Measurements from ENCODE around the gene MAN1A1.

Gene MAN1A1

DNA sequence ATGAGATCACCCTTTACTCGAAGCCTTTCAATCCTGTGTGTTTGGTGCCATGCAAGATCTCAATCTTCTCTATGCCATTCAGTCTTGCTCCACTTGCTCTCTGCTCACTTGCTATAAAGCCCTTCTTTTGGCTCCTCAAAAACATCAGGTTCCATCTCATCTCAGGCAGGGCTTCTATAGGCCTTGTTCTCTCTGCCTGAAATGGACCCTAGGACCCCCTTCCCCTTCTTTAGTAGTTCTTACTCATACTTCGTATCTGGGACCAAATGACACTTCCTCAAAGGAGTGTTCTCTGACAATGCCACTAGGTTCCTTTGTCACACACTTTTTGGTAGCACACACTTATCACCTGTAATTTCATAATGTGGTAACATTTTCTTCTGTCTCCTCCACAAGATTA lies 154.4 kb downstream of the MAN1A1 start:
- no peak for DNase-seq (ENCODE audit: low spot score)

DNA sequence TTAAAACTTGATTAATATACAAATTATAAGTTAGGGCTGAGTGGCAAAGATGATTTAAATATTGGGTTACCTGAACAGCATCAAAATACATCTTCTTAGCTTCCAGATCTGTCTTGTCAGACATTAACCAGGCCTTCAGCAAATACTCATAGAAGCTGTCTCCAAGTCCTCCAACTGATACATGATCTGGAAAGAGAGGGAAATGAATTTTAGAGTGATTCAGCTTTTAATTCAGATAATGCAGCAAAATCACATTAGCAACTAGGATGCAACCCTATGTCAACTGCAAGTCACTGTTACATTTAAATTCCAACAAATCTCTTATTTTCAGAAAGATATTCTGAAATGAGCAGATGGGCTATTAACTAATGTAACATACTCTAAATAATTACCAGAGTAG lies 155.9 kb downstream of the MAN1A1 start:
- DNase-seq (ENCODE audit: low spot score) = no peak

DNA sequence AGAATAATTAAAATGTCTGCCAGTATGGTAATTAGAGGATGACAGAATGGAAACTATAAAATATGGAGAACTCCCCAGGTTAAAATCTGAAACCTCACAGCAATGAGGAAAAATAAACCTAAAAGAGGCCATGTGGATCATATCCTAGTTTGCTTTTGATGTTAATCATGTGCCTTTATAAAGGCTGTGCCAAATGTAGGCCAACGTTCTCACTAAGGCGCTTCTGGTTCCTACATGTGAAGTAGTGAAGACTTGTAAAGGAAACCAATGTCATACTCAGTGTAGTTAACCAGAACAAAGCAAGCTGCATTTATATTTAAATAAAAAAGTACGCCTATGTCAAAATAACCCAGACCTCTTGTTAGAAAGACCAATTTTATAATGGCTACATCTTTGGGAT lies 157.4 kb downstream of the MAN1A1 start:
- DNase-seq (ENCODE audit: low spot score) = no peak

DNA sequence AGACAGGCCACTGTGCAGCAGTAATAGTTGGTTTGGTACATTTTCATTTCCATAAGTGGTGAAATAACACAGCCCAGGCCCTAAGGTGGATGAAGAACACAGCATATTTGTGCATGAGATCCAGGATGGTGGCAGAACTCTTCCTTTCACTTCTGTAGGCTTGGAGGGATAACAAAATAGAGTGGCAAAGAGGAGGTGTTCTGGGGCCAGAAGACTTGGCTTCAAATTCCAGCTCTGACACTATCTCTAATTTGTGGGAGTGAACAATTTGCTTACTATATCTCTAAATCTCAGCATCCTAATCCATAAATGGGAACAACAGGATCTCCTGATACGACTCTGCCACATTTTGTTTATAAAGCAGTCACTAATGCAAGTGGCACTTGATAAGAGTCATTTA lies 159.4 kb downstream of the MAN1A1 start:
- no peak for DNase-seq (ENCODE audit: low spot score)

DNA sequence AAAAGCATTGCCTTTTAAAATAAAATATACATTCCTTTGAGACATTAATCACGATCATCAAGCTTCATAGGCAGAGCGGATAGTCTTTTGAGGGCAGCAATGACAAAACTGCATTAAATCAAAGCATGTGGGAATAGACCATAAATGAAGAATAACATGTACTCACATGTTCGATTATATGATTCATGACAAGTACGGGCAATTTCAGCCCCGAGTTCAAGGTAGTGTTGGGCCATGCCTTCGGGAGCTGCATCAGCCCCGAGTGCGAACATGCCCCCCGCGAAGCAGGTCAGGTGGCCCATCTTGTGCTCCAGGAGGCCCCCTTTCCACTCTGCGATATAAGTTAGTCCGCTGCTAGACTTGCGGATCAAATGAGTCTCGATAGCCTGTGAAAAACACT lies 160.1 kb downstream of the MAN1A1 start:
- no peak for DNase-seq (ENCODE audit: low spot score)

DNA sequence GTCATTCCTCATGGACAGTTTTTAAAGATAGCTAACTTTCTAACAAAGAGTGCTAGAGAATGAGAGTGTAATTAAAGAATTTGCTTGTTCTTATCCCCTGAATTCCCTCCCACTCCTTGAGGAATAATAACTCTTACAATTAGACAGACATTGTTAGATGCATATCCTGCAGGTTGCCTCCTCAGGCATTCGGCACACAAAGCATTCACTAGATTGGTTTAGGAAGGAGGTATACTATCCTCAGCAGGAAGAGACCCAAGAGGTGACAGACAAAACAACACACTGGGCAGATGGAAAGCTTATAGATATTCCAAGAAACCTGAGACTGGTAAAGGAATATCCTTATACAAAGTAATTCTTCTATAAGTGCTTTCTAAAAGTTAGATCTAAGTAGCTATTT lies 162.0 kb downstream of the MAN1A1 start:
- DNase-seq (ENCODE audit: low spot score) = no peak

DNA sequence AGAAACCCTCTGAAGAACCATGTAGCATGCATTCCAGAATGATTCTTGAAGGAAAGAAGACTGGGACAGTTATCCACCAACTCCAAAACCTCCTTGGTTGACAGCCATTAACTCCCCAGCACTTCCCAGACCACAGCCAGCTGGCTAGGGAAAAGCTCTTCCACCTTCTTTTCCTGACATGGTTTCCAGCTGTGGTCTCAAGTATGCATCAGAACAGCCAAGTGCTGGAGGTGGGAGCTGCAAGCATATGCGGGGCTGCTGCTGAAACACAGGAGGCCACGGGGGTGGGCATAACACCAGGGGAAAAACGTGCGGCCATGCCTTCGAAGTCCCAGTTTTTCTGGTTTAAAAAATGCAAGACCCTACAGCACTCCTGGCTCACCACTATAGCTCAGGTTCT lies 163.1 kb downstream of the MAN1A1 start:
- DNase-seq (ENCODE audit: low spot score) = no peak

DNA sequence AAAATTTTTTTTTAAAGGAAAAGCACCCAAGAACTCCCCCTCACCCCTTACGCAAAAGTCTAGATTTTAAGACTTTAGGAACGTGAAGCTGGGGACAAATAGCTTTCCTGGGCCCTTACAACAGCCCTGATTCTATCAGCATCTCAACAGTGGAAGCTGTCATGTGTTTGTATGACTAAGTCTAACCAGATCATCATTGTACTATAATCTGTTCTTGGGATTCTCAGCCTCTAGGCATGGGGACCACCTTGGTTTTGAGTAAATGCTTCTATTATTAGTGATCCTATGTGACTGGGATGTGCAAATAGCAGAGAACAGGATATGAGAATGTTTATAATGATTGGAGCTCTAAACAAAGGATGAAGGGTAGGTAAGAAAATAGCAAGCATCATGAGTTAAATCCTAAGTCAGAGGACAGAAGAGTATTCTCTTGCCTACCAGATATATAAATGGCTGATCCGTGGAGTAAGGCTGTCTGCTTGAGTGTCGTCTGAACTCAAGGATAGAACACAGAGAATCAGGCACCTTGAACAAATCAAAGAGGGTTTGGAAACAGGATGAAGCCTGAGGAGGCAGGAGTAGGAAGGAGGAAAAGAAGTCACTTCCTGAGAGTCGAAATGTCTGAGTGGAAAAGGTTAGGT lies 165.4 kb downstream of the MAN1A1 start:
- no peak for DNase-seq (ENCODE audit: low spot score)

DNA sequence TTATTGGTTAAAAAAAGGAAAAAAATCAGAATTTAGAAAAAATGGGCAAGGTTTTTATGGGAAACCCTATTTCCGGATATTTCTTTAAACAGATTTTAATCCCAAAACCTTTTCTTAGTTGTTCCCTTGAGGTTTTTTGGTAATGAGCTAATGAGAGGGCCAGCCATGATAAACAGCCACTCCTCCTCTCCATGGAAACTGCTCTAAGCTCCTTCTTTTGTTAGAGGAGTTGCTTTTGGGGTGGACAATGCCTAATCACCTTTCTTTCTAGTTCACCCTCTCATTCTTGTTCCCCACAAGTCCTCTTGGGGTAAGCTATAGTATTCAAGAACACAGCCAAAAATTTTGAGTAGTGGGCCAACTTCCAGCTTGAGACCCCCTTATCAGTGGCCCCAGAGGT lies 166.1 kb downstream of the MAN1A1 start:
- DNase-seq (ENCODE audit: low spot score) = no peak

DNA sequence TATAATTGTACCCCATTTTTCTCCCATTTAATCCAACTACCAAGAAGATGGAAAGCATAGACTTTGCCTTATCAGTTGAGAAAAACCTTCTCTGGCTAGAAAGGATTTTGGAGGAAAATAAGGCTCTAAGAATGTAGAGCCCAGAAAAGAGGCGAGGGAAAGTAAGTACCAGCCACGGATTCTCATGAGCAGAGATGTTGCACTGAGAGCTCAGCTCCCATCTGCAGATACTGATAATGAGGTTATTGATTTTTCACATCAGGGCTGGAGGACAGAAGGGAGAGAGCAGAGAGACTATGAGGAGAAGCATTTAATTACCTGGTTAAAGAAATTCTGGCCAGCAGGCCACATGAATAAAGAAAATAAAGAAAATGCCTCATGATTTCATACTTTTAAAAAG lies 166.7 kb downstream of the MAN1A1 start:
- no peak for DNase-seq (ENCODE audit: low spot score)

DNA sequence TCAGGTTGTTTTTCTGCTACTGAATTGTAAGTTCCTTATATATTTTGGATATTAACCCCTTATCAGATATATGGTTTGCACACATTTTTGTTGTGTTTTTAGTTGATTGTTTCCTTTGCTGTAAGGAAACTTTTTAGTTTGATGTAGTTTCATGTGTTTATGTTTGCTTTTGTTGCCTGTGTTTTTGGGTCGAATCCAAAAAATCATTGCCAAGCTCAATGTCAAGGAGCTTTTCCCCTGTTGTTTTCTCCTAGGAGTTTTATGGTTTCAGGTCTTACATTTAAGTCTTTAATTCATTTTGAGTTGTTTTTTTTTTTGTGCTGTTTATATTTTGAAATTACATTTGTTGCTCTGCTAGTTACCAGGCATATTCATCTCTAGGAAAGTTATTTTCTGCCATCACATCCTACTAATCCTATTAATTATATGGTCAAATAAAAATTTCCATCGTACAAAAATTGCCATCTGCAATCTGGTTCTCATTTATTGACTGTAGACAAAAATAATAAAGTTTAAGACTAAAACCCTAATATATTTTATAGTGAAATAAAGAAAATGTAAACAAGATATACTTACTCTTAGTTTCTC lies 167.3 kb downstream of the MAN1A1 start:
- DNase-seq (ENCODE audit: low spot score) = no peak

DNA sequence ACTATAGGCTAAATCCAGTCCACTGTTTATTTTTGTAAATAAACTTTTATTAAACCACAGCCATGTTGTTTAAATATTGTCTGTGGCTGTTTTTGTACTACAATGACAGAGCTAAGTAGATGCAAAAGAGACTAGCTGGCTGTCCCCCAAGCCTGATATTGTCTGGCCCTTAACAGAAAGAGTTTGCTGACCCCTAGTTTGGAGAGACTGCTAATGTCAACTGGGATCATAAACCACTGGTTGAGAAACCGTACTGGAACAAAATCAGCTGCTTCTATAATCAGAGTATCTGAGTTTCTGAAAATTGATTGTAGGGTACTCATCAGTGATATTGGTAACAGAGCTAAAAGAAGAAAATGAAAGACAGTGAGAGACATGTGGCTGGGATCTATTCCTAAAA lies 168.5 kb downstream of the MAN1A1 start:
- no peak for DNase-seq (ENCODE audit: low spot score)

DNA sequence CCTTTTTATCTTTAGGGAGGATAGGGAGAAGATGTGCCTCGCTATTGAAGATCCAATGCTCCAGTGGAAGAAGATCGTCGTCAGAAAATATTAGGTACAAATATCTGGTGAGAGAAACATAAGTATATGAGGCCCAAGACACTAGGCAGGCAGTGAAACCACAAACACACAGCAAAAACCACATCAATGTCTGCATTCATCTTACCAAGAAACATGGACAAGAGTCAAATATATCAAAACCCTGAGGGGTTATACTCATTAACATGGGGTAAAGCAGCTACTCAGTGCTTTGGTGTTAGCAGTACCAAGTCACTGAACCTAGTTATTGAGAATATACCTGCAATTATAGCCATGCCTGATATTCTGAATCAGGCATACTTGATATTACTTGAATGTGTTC lies 169.7 kb downstream of the MAN1A1 start:
- DNase-seq (ENCODE audit: low spot score) = peak; percentile 9

DNA sequence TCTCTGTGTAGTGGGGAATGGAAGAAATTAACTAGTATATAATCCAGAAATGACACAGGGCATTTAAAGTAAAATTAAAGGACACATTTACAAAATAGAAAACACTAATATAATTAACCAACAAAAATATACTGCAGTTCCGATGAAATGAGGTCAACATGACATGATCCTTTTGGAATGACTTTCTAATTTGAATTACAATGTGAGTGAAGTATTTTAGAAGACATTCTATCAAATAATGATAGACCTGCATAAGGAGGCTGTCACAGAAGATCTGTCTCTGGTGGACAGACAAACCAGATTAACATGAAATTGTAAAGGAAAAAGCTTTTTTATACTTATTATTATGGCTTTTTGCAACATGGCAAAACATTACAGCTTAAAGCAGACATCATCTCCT lies 170.5 kb downstream of the MAN1A1 start:
- no peak for DNase-seq (ENCODE audit: low spot score)

DNA sequence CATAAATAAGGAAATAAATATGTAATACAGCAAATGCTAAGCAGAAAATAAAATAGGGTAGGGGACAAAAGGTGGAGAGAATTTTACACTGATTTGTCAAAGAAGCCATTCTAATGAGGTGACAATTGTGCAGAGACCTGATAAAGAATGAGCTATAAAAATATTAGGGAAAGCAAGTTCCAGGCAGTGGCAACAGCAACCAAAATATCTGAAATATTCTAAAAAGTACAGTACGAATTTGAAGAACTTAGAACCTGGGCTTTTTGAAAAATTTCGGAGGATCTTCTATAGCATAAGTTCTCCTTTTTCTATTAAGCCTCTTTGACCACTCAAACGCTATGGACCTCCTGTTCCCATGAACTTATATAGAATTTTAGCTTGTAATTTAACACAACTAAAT lies 173.1 kb downstream of the MAN1A1 start:
- no peak for DNase-seq (ENCODE audit: low spot score)

DNA sequence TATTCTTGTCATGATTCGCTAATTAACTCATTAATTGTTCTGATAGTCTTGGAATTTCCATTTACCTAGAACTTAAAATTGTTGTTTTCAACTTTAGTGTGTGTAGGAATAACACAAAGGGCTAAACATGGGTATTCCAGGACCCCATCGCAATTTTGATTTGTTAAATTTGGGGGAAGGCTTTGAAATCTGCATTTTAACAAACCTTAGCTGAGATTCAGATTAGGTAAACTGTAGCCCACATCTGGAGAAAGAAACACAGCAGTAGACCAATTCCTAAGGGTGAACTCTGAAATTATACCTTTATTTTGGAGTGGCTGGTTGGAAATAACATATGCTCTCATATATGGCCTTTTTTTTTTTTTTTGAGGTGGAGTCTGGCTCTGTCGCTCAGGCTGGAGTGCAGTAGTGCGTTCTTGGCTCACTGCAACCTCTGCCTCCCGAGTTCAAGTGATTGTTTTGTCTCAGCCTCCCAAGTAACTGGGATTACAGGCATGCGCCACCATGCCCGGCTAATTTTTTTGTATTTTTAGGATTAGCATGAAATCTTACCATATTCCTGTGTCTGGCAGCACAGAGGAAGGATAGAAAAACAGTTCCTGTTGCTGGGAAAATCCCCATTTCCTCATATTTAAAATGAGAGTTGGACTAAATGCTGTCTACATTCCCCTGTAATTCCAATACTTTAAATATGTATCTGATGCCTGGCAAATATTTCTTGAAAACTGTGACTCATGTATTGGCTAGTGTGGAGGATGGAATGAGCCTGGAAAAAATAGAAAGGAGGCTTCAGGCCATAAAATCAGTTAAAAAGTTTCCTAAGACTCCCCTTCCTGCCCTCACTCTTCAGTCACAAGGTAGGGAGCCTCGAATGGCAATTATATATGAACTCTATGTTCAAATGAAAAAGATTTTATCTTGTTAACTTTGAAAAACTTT lies 174.4 kb downstream of the MAN1A1 start:
- DNase-seq (ENCODE audit: low spot score) = no peak

DNA sequence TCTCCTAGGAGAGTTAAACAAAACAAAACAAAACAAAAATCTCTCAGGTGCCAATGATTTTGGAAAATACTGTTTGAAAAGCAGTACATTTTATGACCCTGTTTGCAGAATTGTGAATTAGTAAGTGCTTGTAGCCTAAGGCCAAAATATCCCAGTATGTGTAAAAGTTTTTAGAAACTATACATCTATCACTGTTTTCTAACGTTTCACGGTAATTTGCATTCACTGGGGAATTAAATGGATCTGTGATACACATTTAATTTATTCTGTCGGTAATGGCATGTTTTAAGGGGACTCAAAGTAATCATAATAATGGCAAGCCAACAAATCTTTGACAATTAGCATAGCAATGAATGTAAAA lies 175.5 kb downstream of the MAN1A1 start:
- DNase-seq (ENCODE audit: low spot score) = no peak

DNA sequence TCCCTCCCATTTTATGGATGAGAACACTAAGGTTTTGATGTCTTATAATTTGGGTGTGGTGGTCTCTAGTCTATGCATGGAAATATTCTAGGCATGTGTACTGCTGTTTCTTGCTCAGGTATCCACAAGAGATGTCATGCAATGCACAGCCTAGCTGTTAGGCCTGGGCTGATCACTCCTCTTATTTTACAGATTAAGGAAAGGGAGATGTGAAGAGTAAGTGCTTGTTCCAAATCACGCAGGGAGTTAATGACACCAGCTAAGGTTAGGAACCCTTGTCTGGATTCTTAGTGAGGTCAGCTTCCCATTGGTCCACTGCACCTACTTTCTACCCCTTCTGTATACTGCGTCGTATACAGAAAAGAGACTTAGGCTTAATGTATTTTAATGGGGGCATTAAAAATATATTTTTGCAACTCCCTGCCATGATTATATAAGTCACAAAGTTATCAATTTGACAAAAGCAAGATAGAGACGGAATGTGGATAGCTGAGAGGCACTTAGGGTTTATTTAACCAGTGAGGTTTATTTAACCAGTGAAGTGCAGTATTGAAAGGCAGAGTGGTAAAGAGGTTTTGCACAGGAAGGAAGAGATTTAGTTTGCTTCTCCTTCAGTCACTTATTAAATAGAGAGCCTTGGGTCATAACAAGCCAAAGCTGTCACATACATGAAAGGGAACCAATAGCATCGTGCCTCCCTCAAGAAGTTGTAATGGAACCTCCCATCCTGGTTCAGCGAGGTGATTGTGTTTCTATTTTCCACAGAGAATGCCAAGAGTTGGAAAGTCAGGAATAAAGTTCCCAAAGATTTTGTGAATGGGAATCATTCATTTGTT lies 176.1 kb downstream of the MAN1A1 start:
- no peak for DNase-seq (ENCODE audit: low spot score)

DNA sequence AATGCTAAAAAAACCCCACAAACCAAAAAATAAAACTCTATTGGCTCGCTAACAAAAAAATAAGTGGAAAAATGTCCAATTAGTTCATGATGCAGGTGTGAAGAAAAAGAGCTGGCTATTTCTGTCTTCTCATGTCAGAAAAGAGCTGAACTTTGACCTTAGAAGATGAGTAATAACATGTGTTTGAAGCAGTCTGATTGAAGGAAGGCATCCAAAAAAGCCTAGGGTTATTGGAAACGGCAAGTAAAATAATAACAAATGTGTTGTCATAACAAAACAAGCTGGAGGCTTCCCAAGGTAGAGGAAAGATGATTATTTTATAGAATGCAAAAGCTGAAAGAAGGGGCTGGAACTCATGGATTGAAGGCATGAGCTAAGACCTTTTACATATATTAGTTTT lies 176.7 kb downstream of the MAN1A1 start:
- DNase-seq (ENCODE audit: low spot score) = no peak

DNA sequence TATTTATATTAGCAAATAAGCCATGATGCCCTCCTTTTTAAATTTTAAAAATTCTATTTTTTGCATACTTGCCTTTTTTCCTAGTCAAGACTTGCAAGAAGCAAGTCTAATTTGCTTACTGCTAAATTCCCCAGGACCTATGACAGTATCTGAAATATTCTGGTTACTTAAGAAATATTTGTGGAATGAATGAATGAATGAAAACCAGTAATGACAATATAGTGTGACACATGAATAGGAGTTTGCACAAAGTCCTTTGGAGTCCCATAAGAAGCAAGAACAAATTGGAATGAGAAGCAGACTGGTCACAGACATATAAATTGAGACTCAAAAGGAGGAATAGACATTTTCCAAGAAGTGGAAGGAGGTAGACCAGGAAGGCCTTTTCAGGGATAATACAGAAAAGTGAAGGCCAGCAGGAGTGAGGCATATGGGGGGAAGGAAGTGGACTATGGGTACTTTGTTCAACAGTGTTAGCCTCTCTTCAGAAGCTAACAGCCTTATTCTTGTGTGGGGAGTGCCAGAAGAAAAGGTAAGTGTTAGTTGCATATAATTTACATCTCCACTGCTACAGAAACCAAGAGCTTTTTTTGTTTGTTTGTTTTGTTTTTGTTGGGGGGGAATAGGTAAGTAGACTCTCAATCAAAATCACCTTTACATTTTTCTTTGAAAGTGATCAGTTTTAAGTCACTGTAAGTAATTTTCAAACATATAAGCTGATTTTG lies 177.5 kb downstream of the MAN1A1 start:
- DNase-seq (ENCODE audit: low spot score) = no peak

DNA sequence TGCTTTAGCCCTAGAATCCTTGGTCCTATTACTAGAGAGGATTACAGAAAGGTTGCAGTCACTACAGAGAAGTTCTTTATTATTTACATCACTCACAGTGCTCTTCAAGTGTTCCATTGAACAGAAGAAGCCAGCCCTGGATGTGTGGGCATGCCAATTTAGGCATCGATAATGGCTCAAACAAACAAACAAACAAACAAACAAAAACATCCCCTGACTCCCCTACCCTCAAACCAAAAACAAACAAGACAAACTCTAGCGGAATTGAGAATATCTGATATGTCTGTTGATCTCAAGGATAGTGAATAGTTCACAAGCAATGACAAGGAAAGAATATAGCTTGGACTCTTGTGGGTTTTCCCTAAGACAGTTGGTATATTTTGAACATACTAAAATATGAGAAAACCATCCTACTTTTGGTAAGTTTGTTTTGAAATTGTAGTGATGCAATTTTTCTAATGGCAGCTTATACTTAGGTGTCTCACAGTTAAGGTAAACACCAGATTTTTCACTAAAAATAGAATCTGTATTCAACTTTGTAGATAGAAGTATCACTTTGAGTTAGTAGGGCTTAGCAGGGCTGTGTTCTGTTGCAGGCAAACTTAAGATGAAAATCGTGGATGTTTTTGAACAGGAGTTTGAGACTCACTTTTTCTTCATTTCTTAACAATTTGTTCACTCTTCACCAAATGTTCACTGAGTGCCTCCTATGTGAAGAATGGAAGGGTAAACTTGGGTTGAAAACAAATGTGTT lies 178.3 kb downstream of the MAN1A1 start:
- DNase-seq (ENCODE audit: low spot score) = no peak
